Measurements from ENCODE around the gene SLIT3.
A peak's percentile ranks its signal among the peaks of the same experiment; 100 is the strongest.

Gene SLIT3

DNA sequence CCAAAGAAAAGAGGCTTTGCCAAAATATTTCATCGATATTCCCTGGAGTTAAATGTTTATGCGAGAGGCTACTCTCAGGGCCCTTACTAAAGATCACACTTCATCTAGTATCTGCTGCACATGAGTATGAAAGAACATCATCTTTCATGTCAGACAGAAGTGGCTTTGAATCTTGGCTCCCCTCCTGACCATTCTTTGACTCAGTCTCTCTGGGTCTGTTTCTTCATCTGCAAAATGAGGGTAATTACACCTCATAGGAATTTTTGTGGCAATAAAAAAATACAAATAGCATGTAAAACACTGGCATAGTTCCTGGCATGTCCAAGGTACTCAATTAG is 58.1 kb downstream of the SLIT3 start:
- H3K27ac ChIP-seq, result no peak overlapping the region
- no peak for TF ChIP-seq CTCF (conservative IDR thresholded peaks at IDR 0.05)

DNA sequence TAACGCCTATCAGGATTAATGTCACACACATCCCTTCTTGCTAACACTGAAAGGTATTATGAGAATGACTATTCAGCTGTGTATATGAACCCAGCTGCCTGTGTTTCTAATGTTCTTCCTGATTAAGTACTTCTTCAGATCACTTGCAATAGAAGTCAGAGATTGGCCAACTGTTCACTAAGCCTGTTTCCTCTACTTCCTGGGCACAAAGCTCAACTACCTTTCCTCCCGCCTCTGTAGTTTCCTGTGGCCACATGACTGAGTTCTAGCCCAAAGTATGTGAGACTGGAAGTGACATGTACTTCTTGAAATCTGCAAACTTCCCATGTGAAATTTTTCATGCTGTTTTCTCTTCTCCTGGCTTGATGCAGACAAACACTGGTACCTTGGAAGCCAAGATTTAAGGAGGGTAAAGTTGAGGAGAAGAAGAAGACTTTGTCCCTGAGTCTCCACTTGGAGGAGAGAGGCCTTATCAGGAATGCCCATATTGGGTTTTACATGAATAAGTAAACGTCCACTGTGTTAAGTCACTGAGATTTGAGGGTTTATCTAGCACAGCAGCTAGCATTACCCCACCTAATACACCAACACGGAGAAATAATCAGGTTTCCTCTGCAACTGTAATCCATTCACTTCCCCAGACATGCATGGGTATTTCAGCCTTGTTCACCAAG is 58.6 kb downstream of the SLIT3 start:
- H3K27ac ChIP-seq, result no peak overlapping the region
- no peak for TF ChIP-seq CTCF (conservative IDR thresholded peaks at IDR 0.05)

DNA sequence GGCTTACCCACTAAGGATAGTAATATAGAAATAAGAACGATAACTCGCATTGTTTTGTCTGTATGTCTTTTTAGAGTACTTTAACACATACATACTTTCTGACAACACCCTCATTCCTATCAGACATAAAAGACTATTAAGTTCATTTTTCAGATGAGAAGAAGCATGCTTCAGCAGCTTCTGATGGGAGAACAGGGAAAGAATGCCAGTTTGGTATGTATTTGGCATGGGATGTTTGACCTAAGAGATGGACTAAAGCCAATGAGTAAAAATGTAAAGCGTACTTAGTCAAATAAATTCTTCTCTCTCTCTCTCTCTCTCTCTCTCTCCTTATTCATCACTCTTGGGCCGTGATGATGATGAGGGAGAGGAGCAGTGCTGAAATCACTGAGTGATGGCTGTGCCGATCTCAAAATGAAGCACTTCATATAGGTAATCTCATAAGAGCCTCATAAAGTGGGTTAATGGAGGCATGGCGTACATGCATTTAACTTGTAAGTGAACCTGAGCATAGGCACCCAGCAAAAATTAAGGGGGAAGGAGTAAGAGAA is 71.5 kb downstream of the SLIT3 start:
- H3K27ac ChIP-seq, result no peak overlapping the region
- TF ChIP-seq CTCF (conservative IDR thresholded peaks at IDR 0.05), result no peak

GRCh38 chr5:169226895-169227294 is 74.0 kb downstream of the SLIT3 start:
- no peak overlapping the region for H3K27ac ChIP-seq
- no peak for TF ChIP-seq CTCF (conservative IDR thresholded peaks at IDR 0.05)

- H3K27ac ChIP-seq, result peak overlapping the region; percentile 83; the same call in 1 of the 2 replicates
- no peak for TF ChIP-seq CTCF (conservative IDR thresholded peaks at IDR 0.05)
Observed at GRCh38 chr5:169225830-169226356, 75.0 kb downstream of the SLIT3 start.

DNA sequence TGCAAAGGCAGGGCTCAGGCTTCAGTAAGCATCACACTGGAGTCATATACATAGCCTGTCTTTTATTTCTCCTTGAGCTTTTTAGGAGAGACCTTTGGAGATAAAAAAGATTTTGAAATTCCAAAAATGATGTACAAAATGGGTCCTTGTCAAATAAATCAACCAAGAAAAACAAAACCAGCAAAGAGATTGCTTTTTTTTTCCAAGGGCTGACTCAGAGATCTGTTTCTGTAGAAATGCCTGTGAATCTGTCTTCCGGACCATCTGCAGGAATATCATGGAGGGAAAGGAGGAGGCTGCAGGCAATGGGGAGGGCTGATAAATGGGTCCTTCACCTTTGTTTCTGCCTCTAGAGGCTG is 77.4 kb downstream of the SLIT3 start:
- TF ChIP-seq CTCF (conservative IDR thresholded peaks at IDR 0.05), result no peak
- H3K27ac ChIP-seq, result peak overlapping the region; percentile 83

DNA sequence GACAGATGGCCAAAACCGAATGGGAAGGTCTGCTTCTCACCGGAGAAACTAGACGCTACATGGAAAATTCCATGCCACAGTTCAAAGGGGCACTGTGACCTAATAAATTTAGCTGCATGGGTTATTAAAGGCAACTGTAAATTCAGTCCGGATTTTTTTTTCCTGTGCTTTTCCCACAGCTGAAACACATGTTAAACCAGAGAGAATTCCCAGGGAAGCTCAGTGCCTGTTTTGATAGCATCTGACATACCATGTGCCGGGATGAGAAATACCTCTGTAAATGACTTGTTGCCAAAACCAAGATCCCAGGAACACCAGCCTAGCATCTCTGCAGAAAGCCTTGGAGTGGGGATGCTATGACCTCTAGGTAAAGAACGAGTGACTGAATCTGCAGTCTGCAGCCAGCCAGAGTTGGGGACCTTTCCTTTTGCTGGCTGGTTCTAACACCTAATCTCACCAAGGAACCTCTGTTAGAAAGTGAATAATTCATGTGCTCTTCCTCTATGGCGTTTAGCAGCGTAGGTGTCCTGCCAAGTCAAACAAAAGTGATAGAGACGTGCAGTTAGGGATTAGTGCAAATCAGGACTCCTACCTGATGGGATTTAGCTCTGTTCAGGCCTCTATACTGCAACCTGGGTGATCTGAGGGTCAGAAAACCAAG is 77.9 kb downstream of the SLIT3 start:
- peak overlapping the region; percentile 83 for H3K27ac ChIP-seq
- TF ChIP-seq CTCF (conservative IDR thresholded peaks at IDR 0.05), result no peak

Data from VCaP (cell line).